Fibroblast of lung (primary cell): ENCODE data around the gene ANGPTL5.
"Not testable (repeated sequence)": the region's sequence is repeated elsewhere in the genome, so short reads cannot be mapped to it uniquely, and the experiment has no call there.

Experiments
- CTCF ChIP-seq, 2 donors: IDR thresholded peaks in 1 of 2; conservative IDR thresholded peaks in 1 of 2; 1 replicate in 1 of 2; 2 replicates in 1 of 2; pipeline ENCODE4 v1.5.1; 2011 to 2012; ENCODE audit warnings: low read length in 2 of 2, control low read depth in 1 of 2, inconsistent platforms in 1 of 2, low read depth in 1 of 2, mild to moderate bottlenecking in 1 of 2
- EZH2 ChIP-seq: IDR thresholded peaks from 2 replicates; pipeline ENCODE4 v1.5.1; 2012; ENCODE audit warnings: low read length, control low read depth, mild to moderate bottlenecking; ENCODE audit errors: missing control alignments

DNA sequence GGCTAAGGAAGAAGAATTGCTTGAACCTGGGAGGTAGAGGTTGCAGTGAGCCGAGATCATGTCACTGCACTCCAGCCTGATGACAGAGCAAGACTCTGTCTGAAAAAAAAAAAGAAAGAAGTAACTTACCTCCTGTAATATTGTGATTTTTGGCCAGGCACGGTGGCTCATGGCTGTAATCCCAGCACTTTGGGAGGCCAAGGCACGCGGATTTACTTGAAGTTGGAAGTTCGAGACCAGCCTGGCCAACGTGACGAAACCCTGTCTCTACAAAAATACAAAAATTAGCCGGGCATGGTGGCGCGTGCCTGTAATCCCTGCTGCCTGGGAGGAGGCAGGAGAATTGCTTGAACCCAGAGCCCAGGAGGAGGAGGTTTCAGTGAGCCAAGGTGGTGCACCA lies 47.9 kb upstream of the ANGPTL5 start:
- not testable (repeated sequence) for TF ChIP-seq CTCF (conservative IDR thresholded peaks at IDR 0.05 in 1 of 2, IDR thresholded peaks at IDR 0.05 in 1 of 2; ENCODE audit: low read depth in 1 of 2, low read length in 2 of 2); EZH2
